Neural cell (in vitro differentiated cells): ENCODE results near the gene TRIM72. TPM values are rescaled to one million over a fixed set of nuclear protein-coding genes. Genes with fewer than 3 reads are reported as not detected.

Experiments
- H2AFZ ChIP-seq: fragments of 200-600, 300-800 bp; sonication (generic), shearing (Covaris generic); 2 replicates; pipeline ENCODE4 v1.6.0; 2014; ENCODE audit warnings: low read depth, mild to moderate bottlenecking, antibody characterized with exemption, low read length, moderate library complexity
- H3F3A ChIP-seq: fragments of 200-600 bp; shearing (Covaris generic); 2 replicates; pipeline ENCODE4 v1.6.1; 2016; ENCODE audit warnings: mild to moderate bottlenecking, moderate library complexity, mixed read lengths, antibody characterized with exemption, low read length; ENCODE audit not compliant: insufficient read depth, poor library complexity, severe bottlenecking
- H3K27ac ChIP-seq: fragments of 200-600, 300-800 bp; sonication (generic), shearing (Covaris generic); 2 replicates; pipeline ENCODE4 v1.5.1; 2014; ENCODE audit warnings: mild to moderate bottlenecking, low read length, moderate library complexity
- H3K27me3 ChIP-seq: fragments of 300-800, 200-600 bp; sonication (generic), shearing (Covaris generic); 2 replicates; pipeline ENCODE4 v1.6.0; 2014; ENCODE audit warnings: mild to moderate bottlenecking, low read depth, low read length, moderate library complexity; ENCODE audit not compliant: insufficient read depth
- H3K36me3 ChIP-seq: fragments of 300-800, 200-600 bp; sonication (generic), shearing (Covaris generic); 2 replicates; pipeline ENCODE4 v1.5.1; 2014; ENCODE audit warnings: mild to moderate bottlenecking, antibody characterized with exemption, low read length, moderate library complexity; ENCODE audit not compliant: insufficient read depth
- H3K4me2 ChIP-seq: fragments of 300-800, 200-600 bp; sonication (generic), shearing (Covaris generic); 2 replicates; pipeline ENCODE4 v1.6.0; 2014; ENCODE audit warnings: mild to moderate bottlenecking, low read length
- H3K4me3 ChIP-seq: fragments of 300-800, 200-600 bp; sonication (generic), shearing (Covaris generic); 2 replicates; pipeline ENCODE4 v1.5.1; 2014; ENCODE audit warnings: mild to moderate bottlenecking, low read length, moderate library complexity
- H3K79me2 ChIP-seq: fragments of 200-600 bp; shearing (Covaris generic); replicated peaks from 2 replicates; pipeline ENCODE4 v1.6.0; 2014; ENCODE audit warnings: mild to moderate bottlenecking, low read length, moderate library complexity; ENCODE audit not compliant: insufficient read depth
- H3K9ac ChIP-seq: fragments of 300-800, 200-600 bp; sonication (generic), shearing (Covaris generic); 2 replicates; pipeline ENCODE4 v1.6.1; 2016; ENCODE audit warnings: mild to moderate bottlenecking, low read length, mixed read lengths
- H3K9me2 ChIP-seq: fragments of 200-600 bp; shearing (Covaris generic); 2 replicates; pipeline ENCODE4 v1.6.1; 2016; ENCODE audit warnings: mild to moderate bottlenecking, low read length, mixed read lengths; ENCODE audit not compliant: insufficient read depth
- H3K9me3 ChIP-seq: fragments of 200-600, 300-800 bp; sonication (generic), shearing (Covaris generic); 2 replicates; pipeline ENCODE4 v1.6.1; 2016; ENCODE audit warnings: mild to moderate bottlenecking, mixed run types, low read length, moderate library complexity, mixed read lengths
- H4K20me1 ChIP-seq: fragments of 200-600 bp; shearing (Covaris generic); 2 replicates; pipeline ENCODE4 v1.6.1; 2016; ENCODE audit warnings: mild to moderate bottlenecking, mixed run types; ENCODE audit not compliant: insufficient read depth
- CTCF ChIP-seq: fragments of 450-650 bp; IDR thresholded peaks from 2 replicates; pipeline ENCODE4 v1.5.1; 2014; ENCODE audit warnings: antibody characterized with exemption, mild to moderate bottlenecking, moderate library complexity; ENCODE audit not compliant: poor library complexity, severe bottlenecking
- EP300 ChIP-seq: fragments of 450-650 bp; conservative IDR thresholded peaks from 2 replicates; pipeline ENCODE4 v1.6.1; 2014; ENCODE audit warnings: antibody characterized with exemption, mild to moderate bottlenecking, moderate library complexity; ENCODE audit not compliant: poor library complexity, severe bottlenecking
- EZH2 ChIP-seq: fragments of 200-600, 300-800 bp; shearing (Covaris generic), sonication (generic); IDR thresholded peaks from 2 replicates; pipeline ENCODE4 v1.6.1; 2014; ENCODE audit warnings: antibody characterized with exemption, low read length, borderline replicate concordance, mild to moderate bottlenecking; ENCODE audit not compliant: insufficient read depth, poor library complexity, severe bottlenecking
- MXI1 ChIP-seq: fragments of 450-650 bp; conservative IDR thresholded peaks from 2 replicates; pipeline ENCODE4 v1.6.1; 2014; ENCODE audit warnings: antibody characterized with exemption, mild to moderate bottlenecking; ENCODE audit not compliant: poor library complexity, severe bottlenecking
- POLR2AphosphoS5 ChIP-seq: IDR thresholded peaks from 2 replicates; pipeline ENCODE4 v1.6.1; 2012
- RAD21 ChIP-seq: fragments of 450-650 bp; conservative IDR thresholded peaks from 2 replicates; pipeline ENCODE4 v1.6.1; 2014; ENCODE audit warnings: antibody characterized with exemption, mild to moderate bottlenecking, moderate library complexity
- REST ChIP-seq: IDR thresholded peaks from 2 replicates; pipeline ENCODE4 v1.6.1; 2012; ENCODE audit warnings: borderline replicate concordance
- SMC3 ChIP-seq: fragments of 450-650 bp; conservative IDR thresholded peaks from 2 replicates; pipeline ENCODE4 v1.6.1; 2014; ENCODE audit warnings: antibody characterized with exemption, mild to moderate bottlenecking, moderate library complexity; ENCODE audit not compliant: poor library complexity
- TAF1 ChIP-seq: IDR thresholded peaks from 2 replicates; pipeline ENCODE4 v1.6.1; 2012; ENCODE audit warnings: low read depth
- polyA plus RNA-seq: library from polyadenylated mRNA; depleted of rRNA; stranded (reverse); fragments of >200 nt; gene quantifications from 2 replicates; pipeline ENCODE4 v1.2.3, GENCODE V29; 2014

Gene TRIM72
- polyA plus RNA-seq, 1 donor from 2014 or later = 0.05 TPM

GRCh38 chr16:31267332-31268032 lies 53.6 kb downstream of the TRIM72 start:
- Histone ChIP-seq H3K27ac (no peak overlapping the region), H4K20me1 (no peaks in the 10 kb centered on the region), H3K9me3 (no peaks in the 10 kb centered on the region), H3K4me2 (no peak overlapping the region), H3K36me3 (no peaks in the 10 kb centered on the region), H3K9me2 (no peaks in the 10 kb centered on the region), H2AFZ (no peak overlapping the region), H3K27me3 (no peaks in the 10 kb centered on the region), H3K79me2 (no peaks in the 10 kb centered on the region), H3K9ac (no peak overlapping the region), H3K4me3 (no peak overlapping the region), H3F3A (no peaks in the 10 kb centered on the region)
- TF ChIP-seq EP300 = no peak

- no peaks in the 10 kb centered on the region for H4K20me1 ChIP-seq
- H3K4me3 ChIP-seq = no peak overlapping the region
- H3K79me2 ChIP-seq = no peaks in the 10 kb centered on the region
- H3K9me2 ChIP-seq = no peaks in the 10 kb centered on the region
- H3F3A ChIP-seq = no peaks in the 10 kb centered on the region
- H3K9ac ChIP-seq = no peak overlapping the region
- no peaks in the 10 kb centered on the region for H3K36me3 ChIP-seq
- H2AFZ ChIP-seq = no peak overlapping the region
- no peak overlapping the region for H3K27ac ChIP-seq
- H3K4me2 ChIP-seq = no peak overlapping the region
- H3K27me3 ChIP-seq = no peaks in the 10 kb centered on the region
- TF ChIP-seq EZH2 = no peak
- no peaks in the 10 kb centered on the region for H3K9me3 ChIP-seq
Observed at GRCh38 chr16:31268033-31268365, 54.1 kb downstream of the TRIM72 start.

GRCh38 chr16:31268891-31269290 lies 55.0 kb downstream of the TRIM72 start:
- no peaks in the 10 kb centered on the region for H3K36me3 ChIP-seq
- H2AFZ ChIP-seq = no peak overlapping the region
- no peak overlapping the region for H3K9ac ChIP-seq
- no peak overlapping the region for H3K27ac ChIP-seq
- H3K9me3 ChIP-seq = no peaks in the 10 kb centered on the region
- TF ChIP-seq MXI1 (no peak), SMC3 (no peak), POLR2AphosphoS5 (no peak), TAF1 (no peak), REST (no peak), CTCF (no peak), RAD21 (no peak), EP300 (no peak), EZH2 (no peak)
- no peak overlapping the region for H3K4me3 ChIP-seq
- H3K27me3 ChIP-seq = no peaks in the 10 kb centered on the region
- H3K4me2 ChIP-seq = no peak overlapping the region
- H3F3A ChIP-seq = no peaks in the 10 kb centered on the region
- no peaks in the 10 kb centered on the region for H3K79me2 ChIP-seq
- H4K20me1 ChIP-seq = no peaks in the 10 kb centered on the region
- no peaks in the 10 kb centered on the region for H3K9me2 ChIP-seq
